ENCODE data around the gene INPP1. TPM values are rescaled to one million over a fixed set of nuclear protein-coding genes. Genes with fewer than 3 reads are reported as not detected.
"Not testable (repeated sequence)": the region's sequence is repeated elsewhere in the genome, so short reads cannot be mapped to it uniquely, and the experiment has no call there.

Gene INPP1
- total RNA-seq, 1 experiment from 2014 or later: 1.8 TPM

GRCh38 chr2:190319555-190320498 is 23.6 kb upstream of the INPP1 start, which contains the start of gene HIBCH:
TSS of gene HIBCH (minus strand) at chr2:190319826. CDS start at chr2:190319750, 76 bp downstream.
- peak; percentile 85 for DNase-seq
- no peaks in the 10 kb centered on the region for H3K27me3 ChIP-seq (ENCODE audit: control insufficient read depth, insufficient read depth, low read length)
- H3K4me3 ChIP-seq (ENCODE audit: insufficient read depth, low read depth, low read length): peak within 1 kb of the TSS; percentile 88
- H3K36me3 ChIP-seq (replicated peaks; ENCODE audit: control insufficient read depth, insufficient read depth, low read length): no peaks in the 10 kb centered on the region

- H3K4me3 ChIP-seq (ENCODE audit: insufficient read depth, low read depth, low read length): no peak overlapping the region
- H3K27me3 ChIP-seq (ENCODE audit: control insufficient read depth, insufficient read depth, low read length): no peaks in the 10 kb centered on the region
- no peak for DNase-seq
- no peaks in the 10 kb centered on the region for H3K36me3 ChIP-seq (replicated peaks; ENCODE audit: control insufficient read depth, insufficient read depth, low read length)
These were observed 22.7 kb upstream of the INPP1 start for GRCh38 chr2:190320696-190321095.

DNA sequence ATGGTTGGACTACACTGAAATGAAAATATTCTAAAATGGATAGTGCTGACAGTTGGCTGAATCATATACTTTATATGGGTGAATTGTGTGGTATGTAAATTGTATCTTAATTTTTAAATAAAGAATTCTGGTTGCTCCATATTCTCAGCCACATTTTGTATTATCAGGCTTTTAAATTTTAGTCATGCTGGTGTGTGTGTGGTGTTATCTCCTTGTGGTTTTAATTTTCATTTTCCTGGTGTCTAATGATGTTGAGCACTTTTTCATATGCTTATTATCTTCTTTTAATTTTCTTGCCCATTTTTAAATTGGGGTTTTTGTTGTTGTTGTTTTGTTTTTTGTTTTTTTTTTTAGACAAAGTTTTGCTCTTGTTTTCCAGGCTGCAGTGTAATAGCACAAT is 20.0 kb upstream of the INPP1 start:
- H3K4me3 ChIP-seq (ENCODE audit: insufficient read depth, low read depth, low read length): no peak overlapping the region
- no peak for DNase-seq
- no peaks in the 10 kb centered on the region for H3K36me3 ChIP-seq (replicated peaks; ENCODE audit: control insufficient read depth, insufficient read depth, low read length)
- no peaks in the 10 kb centered on the region for H3K27me3 ChIP-seq (ENCODE audit: control insufficient read depth, insufficient read depth, low read length)

DNA sequence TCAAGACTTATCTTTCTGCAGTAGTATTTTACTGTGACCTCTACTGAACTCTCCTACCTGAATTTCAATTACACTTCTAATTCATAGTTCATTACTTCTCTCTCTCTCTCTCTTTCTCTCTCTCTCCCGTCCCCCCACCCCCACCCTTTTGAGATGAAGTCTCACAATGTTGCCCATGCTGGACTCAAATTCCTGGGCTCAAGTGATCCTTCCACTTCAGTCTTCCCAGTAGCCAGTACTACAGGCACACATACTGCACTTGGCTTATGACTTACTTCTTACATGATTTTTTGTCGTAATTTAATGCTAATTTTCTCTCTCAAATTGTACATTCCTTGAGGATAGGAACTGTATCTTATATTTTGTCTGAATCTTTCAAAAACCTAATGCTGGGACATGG is 17.8 kb upstream of the INPP1 start:
- H3K27me3 ChIP-seq (ENCODE audit: control insufficient read depth, insufficient read depth, low read length): no peaks in the 10 kb centered on the region
- no peak overlapping the region for H3K4me3 ChIP-seq (ENCODE audit: insufficient read depth, low read depth, low read length)
- no peaks in the 10 kb centered on the region for H3K36me3 ChIP-seq (replicated peaks; ENCODE audit: control insufficient read depth, insufficient read depth, low read length)
- no peak for DNase-seq

DNA sequence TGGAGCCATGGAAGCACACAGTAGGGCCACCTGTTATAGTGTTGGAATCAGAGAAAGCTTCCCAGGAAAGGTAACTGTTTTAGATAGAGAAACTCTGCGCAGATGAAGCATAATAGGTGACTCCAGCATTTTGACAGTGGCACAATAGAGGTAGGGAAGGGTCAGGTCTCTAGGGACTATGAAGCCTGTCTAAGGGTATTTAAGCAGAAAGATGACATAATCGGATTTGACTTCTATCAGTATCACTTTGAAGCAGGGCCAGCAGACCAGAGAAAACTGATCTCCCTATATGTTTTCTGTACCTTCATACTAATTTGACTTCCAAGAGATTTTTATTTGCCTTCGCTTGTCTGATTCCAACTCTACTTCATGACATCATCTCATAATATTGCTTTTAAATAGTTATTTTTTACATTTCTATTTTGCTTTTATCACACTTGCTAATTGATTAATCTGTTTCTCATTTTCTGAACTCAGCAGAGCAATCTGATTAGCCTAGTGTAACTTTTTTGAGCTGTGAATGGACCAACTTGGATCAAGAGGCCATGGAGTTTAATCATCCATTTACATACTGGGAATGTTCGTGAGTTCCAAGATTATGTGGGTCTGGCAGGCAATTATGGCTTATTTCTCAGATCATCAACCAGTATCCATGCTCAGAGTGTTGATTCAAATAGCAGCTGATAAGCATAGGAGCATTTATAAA is 15.4 kb upstream of the INPP1 start:
- no peaks in the 10 kb centered on the region for H3K27me3 ChIP-seq (ENCODE audit: control insufficient read depth, insufficient read depth, low read length)
- no peaks in the 10 kb centered on the region for H3K36me3 ChIP-seq (replicated peaks; ENCODE audit: control insufficient read depth, insufficient read depth, low read length)
- no peak overlapping the region for H3K4me3 ChIP-seq (ENCODE audit: insufficient read depth, low read depth, low read length)
- no peak for DNase-seq

- Histone ChIP-seq H3K36me3 (replicated peaks; ENCODE audit: control insufficient read depth, insufficient read depth, low read length) (no peaks in the 10 kb centered on the region), H3K4me3 (ENCODE audit: insufficient read depth, low read depth, low read length) (no peak overlapping the region), H3K27me3 (ENCODE audit: control insufficient read depth, insufficient read depth, low read length) (no peaks in the 10 kb centered on the region)
- no peak for DNase-seq
These were observed 14.7 kb upstream of the INPP1 start for GRCh38 chr2:190328573-190329147.

- no peaks in the 10 kb centered on the region for H3K36me3 ChIP-seq (replicated peaks; ENCODE audit: control insufficient read depth, insufficient read depth, low read length)
- DNase-seq: no peak
- no peak overlapping the region for H3K4me3 ChIP-seq (ENCODE audit: insufficient read depth, low read depth, low read length)
- H3K27me3 ChIP-seq (ENCODE audit: control insufficient read depth, insufficient read depth, low read length): no peaks in the 10 kb centered on the region
These were observed 10.0 kb upstream of the INPP1 start for GRCh38 chr2:190333395-190333794.

DNA sequence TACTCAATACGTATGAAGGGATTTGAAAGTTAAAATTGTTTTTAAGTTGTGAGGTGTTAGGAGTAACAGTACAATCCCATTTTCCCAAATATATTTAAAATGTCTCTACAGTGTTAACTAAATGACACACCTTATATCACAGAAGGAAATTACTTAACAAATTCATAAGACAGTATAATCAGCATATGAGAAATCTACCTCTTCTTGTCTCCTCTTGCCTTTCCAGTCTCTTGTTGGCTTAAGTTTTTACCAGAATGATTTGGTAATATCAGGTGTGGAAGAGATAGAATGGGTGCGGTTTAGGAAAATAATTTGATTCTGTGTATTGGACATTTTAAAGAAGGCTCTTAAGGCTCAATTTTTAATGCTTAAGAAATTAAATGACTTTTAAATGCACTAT is 9.5 kb upstream of the INPP1 start:
- H3K27me3 ChIP-seq (ENCODE audit: control insufficient read depth, insufficient read depth, low read length): no peaks in the 10 kb centered on the region
- no peak for DNase-seq
- H3K36me3 ChIP-seq (replicated peaks; ENCODE audit: control insufficient read depth, insufficient read depth, low read length): no peaks in the 10 kb centered on the region
- no peak overlapping the region for H3K4me3 ChIP-seq (ENCODE audit: insufficient read depth, low read depth, low read length)

GRCh38 chr2:190334479-190335224 is 8.7 kb upstream of the INPP1 start:
- H3K27me3 ChIP-seq (ENCODE audit: control insufficient read depth, insufficient read depth, low read length): no peaks in the 10 kb centered on the region
- no peak overlapping the region for H3K4me3 ChIP-seq (ENCODE audit: insufficient read depth, low read depth, low read length)
- no peak for DNase-seq
- no peaks in the 10 kb centered on the region for H3K36me3 ChIP-seq (replicated peaks; ENCODE audit: control insufficient read depth, insufficient read depth, low read length)

- Histone ChIP-seq H3K36me3 (replicated peaks; ENCODE audit: control insufficient read depth, insufficient read depth, low read length) (no peaks in the 10 kb centered on the region), H3K27me3 (ENCODE audit: control insufficient read depth, insufficient read depth, low read length) (no peaks in the 10 kb centered on the region), H3K4me3 (ENCODE audit: insufficient read depth, low read depth, low read length) (no peak overlapping the region)
- no peak for DNase-seq
These were observed 8.2 kb upstream of the INPP1 start for GRCh38 chr2:190335225-190335559.

- H3K4me3 ChIP-seq (ENCODE audit: insufficient read depth, low read depth, low read length): not testable (repeated sequence)
These were observed 7.8 kb upstream of the INPP1 start for GRCh38 chr2:190335584-190335983.

GRCh38 chr2:190336420-190336819 is 7.0 kb upstream of the INPP1 start:
- Histone ChIP-seq H3K4me3 (ENCODE audit: insufficient read depth, low read depth, low read length) (no peak overlapping the region), H3K27me3 (ENCODE audit: control insufficient read depth, insufficient read depth, low read length) (no peaks in the 10 kb centered on the region)
- no peak for DNase-seq

More at GRCh38 chr2:190335584-190335983, 7.8 kb upstream of the INPP1 start:
- H3K36me3 ChIP-seq (replicated peaks; ENCODE audit: control insufficient read depth, insufficient read depth, low read length); H3K27me3 ChIP-seq (ENCODE audit: control insufficient read depth, insufficient read depth, low read length); DNase-seq: not testable (repeated sequence)

DNA sequence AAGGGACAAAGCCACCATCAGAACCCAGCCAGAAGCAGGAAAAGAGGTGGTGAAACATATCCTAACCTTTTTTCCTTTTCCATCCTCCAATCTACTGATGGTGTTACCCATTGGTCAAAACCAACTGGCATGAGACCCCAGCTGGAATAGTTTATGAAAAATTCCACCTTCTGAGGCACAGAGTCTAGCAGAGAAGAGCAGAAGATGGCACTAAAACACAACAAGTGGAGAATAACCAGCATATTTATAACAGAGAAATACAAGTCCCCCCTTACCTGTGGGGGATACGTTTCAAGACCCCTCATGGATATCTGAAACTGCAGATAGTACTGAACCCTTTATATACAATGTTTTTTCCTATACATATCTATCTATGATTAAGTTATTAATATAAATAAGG is 4.9 kb upstream of the INPP1 start:
- no peak overlapping the region for H3K4me3 ChIP-seq (ENCODE audit: insufficient read depth, low read depth, low read length)
- H3K36me3 ChIP-seq (replicated peaks; ENCODE audit: control insufficient read depth, insufficient read depth, low read length): no peaks in the 10 kb centered on the region
- H3K27me3 ChIP-seq (ENCODE audit: control insufficient read depth, insufficient read depth, low read length): peaks cover 5% of the 10 kb centered on the region; the same call in 1 of the 2 replicates
- no peak for DNase-seq

More at GRCh38 chr2:190336420-190336819, 7.0 kb upstream of the INPP1 start:
- H3K36me3 ChIP-seq (replicated peaks; ENCODE audit: control insufficient read depth, insufficient read depth, low read length): no peaks in the 10 kb centered on the region

DNA sequence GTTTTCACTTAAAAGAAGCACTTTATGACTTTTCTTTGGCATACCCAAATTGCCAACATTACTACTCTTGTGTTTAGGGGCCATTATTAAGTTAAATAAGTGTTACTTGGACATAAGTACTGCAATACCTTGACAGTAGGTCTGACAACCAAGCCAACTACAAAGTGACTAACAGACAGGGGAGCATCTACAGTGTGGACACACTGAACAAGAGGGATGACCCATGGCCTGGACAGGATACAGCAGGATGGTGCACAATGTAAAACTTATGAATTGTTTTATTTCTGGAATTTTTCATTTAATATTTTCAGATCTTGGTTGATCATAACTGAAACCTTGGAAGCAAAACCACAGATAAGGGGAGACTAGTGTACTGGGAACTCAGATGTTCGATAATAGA is 4.0 kb upstream of the INPP1 start:
- Histone ChIP-seq H3K4me3 (ENCODE audit: insufficient read depth, low read depth, low read length) (no peak overlapping the region), H3K36me3 (replicated peaks; ENCODE audit: control insufficient read depth, insufficient read depth, low read length) (no peaks in the 10 kb centered on the region), H3K27me3 (ENCODE audit: control insufficient read depth, insufficient read depth, low read length) (peaks cover 8% of the 10 kb centered on the region; the same call in 1 of the 2 replicates)
- no peak for DNase-seq
